Measurements from ENCODE around the gene KREMEN1.

DNA sequence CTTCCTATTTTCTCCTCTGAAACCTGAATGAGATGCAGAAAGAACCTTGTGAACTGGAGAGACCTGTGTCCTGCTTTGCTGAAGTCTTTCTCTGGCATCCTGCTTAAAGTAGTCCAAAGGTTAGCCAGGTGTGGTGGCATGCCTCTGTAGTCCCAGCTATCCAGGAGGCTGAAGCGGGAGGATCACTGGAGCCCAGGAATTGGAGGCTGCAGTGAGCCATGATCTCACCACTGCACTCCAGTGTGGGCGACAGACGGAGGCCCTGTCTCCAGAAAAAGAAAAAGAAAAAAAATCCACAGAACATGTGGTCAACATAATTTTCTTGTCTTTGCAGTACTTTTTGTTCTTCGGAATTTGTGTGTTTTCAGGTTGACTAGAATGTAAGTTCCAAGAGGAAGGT is 2.3 kb upstream of the KREMEN1 start:
- no peak for TF ChIP-seq CTCF (conservative IDR thresholded peaks at IDR 0.05; ENCODE audit: low read depth, low read length)
- TF ChIP-seq EZH2 (IDR thresholded peaks at IDR 0.05; ENCODE audit: low read length, unreplicated experiment), result no peak

All from PC-3 (cell line).